Ishikawa (cell line): ENCODE results near the gene ZNF143.

ENCODE experiments used
- CEBPB ChIP-seq: IDR thresholded peaks from 2 replicates; pipeline ENCODE4 v1.6.1; 2012
- CREB1 ChIP-seq: IDR thresholded peaks from 2 replicates; pipeline ENCODE4 v1.6.1; 2012; ENCODE audit warnings: low read depth
- EGR1 ChIP-seq: IDR thresholded peaks from 2 replicates; pipeline ENCODE4 v1.6.1; 2012
- EP300 ChIP-seq: IDR thresholded peaks from 2 replicates; pipeline ENCODE4 v1.6.1; 2012; ENCODE audit warnings: borderline replicate concordance
- FOXM1 ChIP-seq: IDR thresholded peaks from 2 replicates; pipeline ENCODE4 v1.6.1; 2012; ENCODE audit warnings: low read depth, borderline replicate concordance
- NFIC ChIP-seq: IDR thresholded peaks from 2 replicates; pipeline ENCODE4 v1.6.1; 2012
- RAD21 ChIP-seq: IDR thresholded peaks from 2 replicates; pipeline ENCODE4 v1.6.1; 2012; ENCODE audit warnings: low read depth
- TAF1 ChIP-seq: IDR thresholded peaks from 2 replicates; pipeline ENCODE4 v1.6.1; 2012; ENCODE audit warnings: low read depth, mild to moderate bottlenecking
- TCF12 ChIP-seq: IDR thresholded peaks from 2 replicates; pipeline ENCODE4 v1.6.1; 2012; ENCODE audit warnings: low read depth
- TEAD4 ChIP-seq: IDR thresholded peaks from 2 replicates; pipeline ENCODE4 v1.6.1; 2012
- YY1 ChIP-seq: IDR thresholded peaks from 2 replicates; pipeline ENCODE4 v1.6.1; 2012; ENCODE audit warnings: low read depth
- ZBTB7A ChIP-seq: IDR thresholded peaks from 2 replicates; pipeline ENCODE4 v1.6.1; 2012; ENCODE audit warnings: low read depth
- TF ChIP-seq, protein P1 (sequence below): IDR thresholded peaks from 2 replicates; pipeline ENCODE4 v1.6.1; 2012
- TF ChIP-seq, protein P2 (sequence below): IDR thresholded peaks from 2 replicates; pipeline ENCODE4 v1.6.1; 2012
- TF ChIP-seq, protein P3 (sequence below): IDR thresholded peaks from 2 replicates; pipeline ENCODE4 v1.6.1; 2012; ENCODE audit warnings: low read depth, mild to moderate bottlenecking

The ZNF143 gene

DNA sequence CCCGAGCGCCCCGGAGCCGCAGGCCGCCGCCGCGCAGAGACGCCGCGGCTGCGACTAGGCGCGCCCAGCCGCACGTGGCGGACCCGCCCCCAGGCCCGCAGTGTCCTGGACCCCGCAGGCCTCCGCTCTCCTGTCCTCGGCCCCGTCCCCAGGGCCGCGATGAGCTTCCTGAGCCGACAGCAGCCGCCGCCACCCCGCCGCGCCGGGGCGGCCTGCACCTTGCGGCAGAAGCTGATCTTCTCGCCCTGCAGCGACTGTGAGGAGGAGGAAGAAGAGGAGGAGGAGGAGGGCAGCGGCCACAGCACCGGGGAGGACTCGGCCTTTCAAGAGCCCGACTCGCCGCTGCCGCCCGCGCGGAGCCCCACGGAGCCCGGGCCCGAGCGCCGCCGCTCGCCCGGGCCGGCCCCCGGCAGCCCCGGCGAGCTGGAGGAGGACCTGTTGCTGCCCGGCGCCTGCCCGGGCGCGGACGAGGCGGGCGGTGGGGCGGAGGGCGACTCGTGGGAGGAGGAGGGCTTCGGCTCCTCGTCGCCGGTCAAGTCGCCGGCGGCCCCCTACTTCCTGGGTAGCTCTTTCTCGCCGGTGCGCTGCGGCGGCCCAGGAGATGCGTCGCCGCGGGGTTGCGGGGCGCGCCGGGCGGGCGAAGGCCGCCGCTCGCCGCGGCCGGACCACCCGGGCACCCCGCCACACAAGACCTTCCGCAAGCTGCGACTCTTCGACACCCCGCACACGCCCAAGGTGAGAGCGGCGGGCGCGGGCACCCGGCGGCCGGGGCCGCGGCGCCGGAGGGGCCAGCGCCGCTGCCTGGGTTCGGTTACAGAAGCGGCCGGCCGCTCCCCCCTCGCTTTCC is 113.2 kb downstream of the ZNF143 start:
- no peak for TF ChIP-seq YY1
- no peak for TF ChIP-seq CREB1
- TF ChIP-seq, protein P1, sequence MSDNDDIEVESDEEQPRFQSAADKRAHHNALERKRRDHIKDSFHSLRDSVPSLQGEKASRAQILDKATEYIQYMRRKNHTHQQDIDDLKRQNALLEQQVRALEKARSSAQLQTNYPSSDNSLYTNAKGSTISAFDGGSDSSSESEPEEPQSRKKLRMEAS = peak; percentile 24
- 0 out of 2 replicates have a peak, but pooled peaks have one; percentile 12 for TF ChIP-seq TAF1
- TF ChIP-seq ZBTB7A = no peak
- no peak for TF ChIP-seq EGR1
- TF ChIP-seq TCF12 = 0 out of 2 replicates have a peak, but pooled peaks have one; percentile 6

DNA sequence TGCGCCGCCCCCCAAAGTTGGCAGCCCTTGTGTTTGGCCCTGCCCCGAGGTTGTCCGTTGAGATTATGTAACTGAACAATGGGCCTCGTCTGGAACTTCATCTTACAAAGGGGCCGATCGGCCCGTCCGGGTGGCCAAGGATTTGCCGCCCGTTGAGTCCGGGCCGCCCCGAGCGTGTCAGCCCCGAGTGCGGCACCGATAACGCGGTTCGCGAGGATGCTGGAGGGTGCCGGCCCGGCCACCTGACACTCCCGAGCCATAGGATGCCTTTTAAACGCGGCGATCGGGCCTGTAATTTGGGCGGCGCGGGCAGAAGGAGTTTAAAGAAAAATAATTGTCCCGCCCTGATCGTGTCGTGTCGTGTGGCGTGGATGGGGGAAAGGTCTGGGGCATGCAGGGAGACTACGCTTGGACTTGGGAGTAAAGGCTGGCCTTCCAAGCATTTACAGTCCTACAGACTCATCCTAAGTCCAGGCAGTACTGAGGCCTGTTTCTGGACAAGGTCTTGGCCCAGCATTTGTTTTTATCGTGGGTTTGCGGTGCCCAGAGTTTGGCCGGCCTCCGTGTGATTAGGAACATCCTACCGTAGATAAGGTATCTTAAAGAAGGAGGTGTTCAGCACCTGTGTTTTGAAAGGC is 113.9 kb downstream of the ZNF143 start:
- TF ChIP-seq ZBTB7A (no peak), RAD21 (no peak), TEAD4 (peak; percentile 5; the same call in 1 of the 2 replicates), CEBPB (no peak), YY1 (no peak), FOXM1 (peak; percentile 15; the same call in 1 of the 2 replicates), TAF1 (peak; percentile 32; the same call in 1 of the 2 replicates), NFIC (no peak), CREB1 (no peak), TCF12 (peak; percentile 20; the same call in 1 of the 2 replicates), EP300 (no peak), EGR1 (no peak)
- TF ChIP-seq, protein P2, sequence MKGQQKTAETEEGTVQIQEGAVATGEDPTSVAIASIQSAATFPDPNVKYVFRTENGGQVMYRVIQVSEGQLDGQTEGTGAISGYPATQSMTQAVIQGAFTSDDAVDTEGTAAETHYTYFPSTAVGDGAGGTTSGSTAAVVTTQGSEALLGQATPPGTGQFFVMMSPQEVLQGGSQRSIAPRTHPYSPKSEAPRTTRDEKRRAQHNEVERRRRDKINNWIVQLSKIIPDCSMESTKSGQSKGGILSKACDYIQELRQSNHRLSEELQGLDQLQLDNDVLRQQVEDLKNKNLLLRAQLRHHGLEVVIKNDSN = no peak
- TF ChIP-seq, protein P3, sequence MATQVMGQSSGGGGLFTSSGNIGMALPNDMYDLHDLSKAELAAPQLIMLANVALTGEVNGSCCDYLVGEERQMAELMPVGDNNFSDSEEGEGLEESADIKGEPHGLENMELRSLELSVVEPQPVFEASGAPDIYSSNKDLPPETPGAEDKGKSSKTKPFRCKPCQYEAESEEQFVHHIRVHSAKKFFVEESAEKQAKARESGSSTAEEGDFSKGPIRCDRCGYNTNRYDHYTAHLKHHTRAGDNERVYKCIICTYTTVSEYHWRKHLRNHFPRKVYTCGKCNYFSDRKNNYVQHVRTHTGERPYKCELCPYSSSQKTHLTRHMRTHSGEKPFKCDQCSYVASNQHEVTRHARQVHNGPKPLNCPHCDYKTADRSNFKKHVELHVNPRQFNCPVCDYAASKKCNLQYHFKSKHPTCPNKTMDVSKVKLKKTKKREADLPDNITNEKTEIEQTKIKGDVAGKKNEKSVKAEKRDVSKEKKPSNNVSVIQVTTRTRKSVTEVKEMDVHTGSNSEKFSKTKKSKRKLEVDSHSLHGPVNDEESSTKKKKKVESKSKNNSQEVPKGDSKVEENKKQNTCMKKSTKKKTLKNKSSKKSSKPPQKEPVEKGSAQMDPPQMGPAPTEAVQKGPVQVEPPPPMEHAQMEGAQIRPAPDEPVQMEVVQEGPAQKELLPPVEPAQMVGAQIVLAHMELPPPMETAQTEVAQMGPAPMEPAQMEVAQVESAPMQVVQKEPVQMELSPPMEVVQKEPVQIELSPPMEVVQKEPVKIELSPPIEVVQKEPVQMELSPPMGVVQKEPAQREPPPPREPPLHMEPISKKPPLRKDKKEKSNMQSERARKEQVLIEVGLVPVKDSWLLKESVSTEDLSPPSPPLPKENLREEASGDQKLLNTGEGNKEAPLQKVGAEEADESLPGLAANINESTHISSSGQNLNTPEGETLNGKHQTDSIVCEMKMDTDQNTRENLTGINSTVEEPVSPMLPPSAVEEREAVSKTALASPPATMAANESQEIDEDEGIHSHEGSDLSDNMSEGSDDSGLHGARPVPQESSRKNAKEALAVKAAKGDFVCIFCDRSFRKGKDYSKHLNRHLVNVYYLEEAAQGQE = no peak
- TF ChIP-seq, protein P1 = peak; percentile 54; the same call in 1 of the 2 replicates

DNA sequence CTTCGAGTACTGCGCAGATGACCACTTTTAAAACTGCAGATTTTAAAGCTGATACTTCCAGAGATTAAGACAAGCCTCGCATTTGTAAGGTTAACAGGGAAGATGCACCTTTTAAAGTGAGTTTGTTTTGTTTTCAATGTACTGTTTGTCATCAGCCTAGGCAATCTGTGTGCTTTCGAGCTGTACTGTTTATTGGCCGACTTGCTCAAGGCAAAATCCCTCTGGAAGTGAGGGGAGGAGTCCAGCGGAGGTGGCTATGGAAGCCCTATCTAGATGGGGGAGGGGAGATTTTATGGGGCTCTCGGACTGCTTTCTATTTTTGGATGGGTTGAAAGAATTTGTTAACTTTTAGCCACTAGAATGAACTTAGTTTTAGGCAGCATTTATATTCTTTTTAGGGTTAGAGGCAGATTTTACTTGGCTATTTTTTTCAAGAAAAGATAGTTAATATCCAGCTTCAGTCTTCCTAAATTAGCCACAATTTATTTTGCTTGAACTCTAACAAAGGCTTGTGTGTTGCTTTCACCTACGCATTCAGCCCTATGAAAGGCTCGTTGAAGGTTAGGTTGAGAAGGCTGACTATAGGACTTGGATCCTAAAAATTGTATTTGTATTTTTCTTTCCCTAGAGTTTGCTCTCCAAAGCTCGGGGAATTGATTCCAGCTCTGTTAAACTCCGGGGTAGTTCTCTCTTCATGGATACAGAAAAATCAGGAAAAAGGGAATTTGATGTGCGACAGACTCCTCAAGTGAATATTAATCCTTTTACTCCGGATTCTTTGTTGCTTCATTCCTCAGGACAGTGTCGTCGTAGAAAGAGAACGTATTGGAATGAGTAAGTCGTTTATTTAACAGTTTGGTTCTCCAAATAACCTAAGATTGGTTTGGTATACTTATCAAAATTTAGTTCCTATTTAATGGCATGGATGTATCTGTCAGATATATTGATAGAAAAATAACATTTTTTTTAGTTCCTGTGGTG is 114.7 kb downstream of the ZNF143 start:
- TF ChIP-seq ZBTB7A = no peak
- TF ChIP-seq NFIC = no peak
- TF ChIP-seq, protein P1 = no peak
- no peak for TF ChIP-seq YY1
- no peak for TF ChIP-seq EP300

DNA sequence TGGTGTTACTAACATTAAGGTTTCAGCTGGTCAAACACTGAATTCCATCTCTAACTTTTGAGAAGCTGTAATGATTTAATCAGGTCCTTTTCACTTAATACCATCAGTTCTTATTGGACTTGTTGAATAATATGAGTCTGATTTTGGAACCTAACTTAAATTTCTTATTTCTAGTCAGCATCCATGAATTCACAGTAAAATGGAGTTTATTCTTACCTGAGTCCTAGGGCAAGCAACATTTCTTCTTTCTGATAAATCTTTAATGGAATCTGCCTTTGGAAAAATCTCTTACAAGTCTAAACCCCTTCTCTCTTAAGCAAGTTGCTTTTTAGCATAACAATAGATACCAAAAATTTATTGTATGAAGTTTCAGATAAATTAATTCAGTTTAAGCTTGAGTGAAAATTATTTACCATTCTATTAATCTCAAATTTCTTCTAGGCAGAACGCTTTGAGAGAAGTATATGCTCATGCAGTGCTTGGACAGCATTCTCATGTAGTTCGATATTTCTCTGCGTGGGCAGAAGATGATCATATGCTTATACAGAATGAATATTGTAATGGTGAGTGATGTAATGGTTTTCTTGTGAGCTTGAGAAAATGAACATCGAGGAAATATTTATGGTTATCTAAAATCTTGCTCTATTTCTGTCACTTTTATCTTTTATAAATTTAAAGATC is 116.0 kb downstream of the ZNF143 start:
- no peak for TF ChIP-seq CEBPB
- no peak for TF ChIP-seq RAD21
- no peak for TF ChIP-seq TAF1
- TF ChIP-seq, protein P1 = no peak
- no peak for TF ChIP-seq TEAD4
- no peak for TF ChIP-seq YY1
- no peak for TF ChIP-seq ZBTB7A
- TF ChIP-seq FOXM1 = no peak
- no peak for TF ChIP-seq CREB1
- no peak for TF ChIP-seq NFIC
- TF ChIP-seq, protein P2 = no peak
- no peak for TF ChIP-seq TCF12
- TF ChIP-seq, protein P3 = no peak
- TF ChIP-seq EP300 = no peak
- TF ChIP-seq EGR1 = no peak
